Mesangial cell (primary cell): ENCODE measurements around the gene CWF19L1. TPM values are rescaled to one million over a fixed set of nuclear protein-coding genes. Genes with fewer than 3 reads are reported as not detected.

Experiments used
- total RNA-seq: library from RNA; depleted of rRNA; stranded (reverse); fragments of >200 nt; gene quantifications from 2 replicates; pipeline ENCODE4 v1.2.3, GENCODE V29; 2015

CWF19L1 gene
- 12.9 and 24.0 TPM in 2 replicates for total RNA-seq

GRCh38 chr10:100267239-100268104 is at the start of gene CWF19L1:
TSS of gene CWF19L1 (minus strand) at chr10:100267638. CDS start at chr10:100267593, 45 bp downstream.

GRCh38 chr10:100286051-100287033 is 18.9 kb upstream of the CWF19L1 start, which contains the start of gene BLOC1S2:
TSS of gene BLOC1S2 (minus strand) at chr10:100286680. CDS start at chr10:100286659, 21 bp downstream.

GRCh38 chr10:100185364-100186252 is 81.8 kb downstream of the CWF19L1 start, which contains the start of gene ERLIN1:
TSS of gene ERLIN1 (minus strand) at chr10:100186029. CDS start at chr10:100185626, 403 bp downstream.

Other genes starting within 250 kb of the CWF19L1 start
- gene CPN1, start 185.8 kb downstream of the CWF19L1 start, total RNA-seq: not detected in 2 replicates
- 10.5 and 26.2 TPM in 2 replicates for gene ERLIN1, start 81.6 kb downstream of the CWF19L1 start, total RNA-seq
- gene CHUK, start 38.0 kb downstream of the CWF19L1 start, total RNA-seq: 7.7 and 13.0 TPM in 2 replicates
- gene BLOC1S2, start 19.0 kb upstream of the CWF19L1 start, total RNA-seq: 15.1 and 17.3 TPM in 2 replicates
- gene PKD2L1, start 62.6 kb upstream of the CWF19L1 start, total RNA-seq: not detected in 2 replicates
- gene SCD, start 79.6 kb upstream of the CWF19L1 start, total RNA-seq: 297 and 336 TPM in 2 replicates
- not detected in 2 replicates for gene WNT8B, start 195.4 kb upstream of the CWF19L1 start, total RNA-seq